Stimulated activated CD8-positive, alpha-beta memory T cell treated with anti-CD3 and anti-CD28 coated beads, Interleukin-7, amount 100 ng/mL, for 48 hours (primary cell): Measurements from ENCODE around the gene KRTAP5-4.
"Not testable (repeated sequence)": the region's sequence is repeated elsewhere in the genome, so short reads cannot be mapped to it uniquely, and the experiment has no call there.

Source experiments
- DNase-seq, 2 donors: peaks; one replicate each; pipeline ENCODE4 v3.0.0-alpha.2; 2020; ENCODE audit warnings: low read depth in 1 of 2; ENCODE audit errors: extremely low read depth in 1 of 2

KRTAP5-4 gene

DNA sequence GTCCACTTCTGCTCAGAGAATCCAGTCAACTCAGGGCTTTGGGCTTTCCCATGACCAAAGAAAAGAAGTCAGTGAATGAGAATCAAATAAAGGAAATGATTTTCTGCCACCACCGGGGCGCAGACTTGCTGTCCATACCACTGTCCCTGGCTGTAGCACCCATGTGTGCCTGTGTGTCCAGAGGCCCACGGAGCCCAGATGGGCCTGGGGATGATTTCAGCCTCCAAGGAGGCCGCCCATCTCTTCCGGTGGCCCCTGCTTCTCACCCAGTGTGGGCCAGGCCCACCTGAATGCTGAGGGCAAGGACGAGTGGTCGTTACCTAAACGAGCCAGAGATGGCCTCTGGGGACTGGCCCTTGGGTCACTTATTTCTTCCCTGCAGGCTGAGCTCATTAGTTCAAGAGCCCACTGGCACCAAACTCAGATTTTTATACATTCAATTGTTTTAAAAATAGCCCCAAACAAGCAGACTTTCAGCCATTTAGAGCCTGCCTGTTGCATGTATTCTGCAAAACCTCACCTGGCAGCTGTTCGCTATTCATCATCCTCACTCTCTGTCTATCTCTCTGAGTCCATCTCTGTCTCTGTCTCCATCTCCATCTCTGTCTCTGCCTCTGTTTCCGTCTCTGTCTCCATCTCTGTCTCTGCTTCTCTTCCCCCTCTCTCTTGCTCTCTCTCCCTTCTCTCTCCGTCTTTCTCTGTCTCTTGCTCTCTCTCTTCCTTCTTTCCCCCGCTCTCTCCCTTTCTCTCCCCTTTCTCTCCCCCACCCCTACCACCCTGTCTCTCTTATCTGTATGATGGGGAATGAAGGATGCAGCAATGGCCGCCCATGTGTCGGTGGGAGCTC, 31.8 kb upstream of the KRTAP5-4 start:
- no peak for DNase-seq

DNA sequence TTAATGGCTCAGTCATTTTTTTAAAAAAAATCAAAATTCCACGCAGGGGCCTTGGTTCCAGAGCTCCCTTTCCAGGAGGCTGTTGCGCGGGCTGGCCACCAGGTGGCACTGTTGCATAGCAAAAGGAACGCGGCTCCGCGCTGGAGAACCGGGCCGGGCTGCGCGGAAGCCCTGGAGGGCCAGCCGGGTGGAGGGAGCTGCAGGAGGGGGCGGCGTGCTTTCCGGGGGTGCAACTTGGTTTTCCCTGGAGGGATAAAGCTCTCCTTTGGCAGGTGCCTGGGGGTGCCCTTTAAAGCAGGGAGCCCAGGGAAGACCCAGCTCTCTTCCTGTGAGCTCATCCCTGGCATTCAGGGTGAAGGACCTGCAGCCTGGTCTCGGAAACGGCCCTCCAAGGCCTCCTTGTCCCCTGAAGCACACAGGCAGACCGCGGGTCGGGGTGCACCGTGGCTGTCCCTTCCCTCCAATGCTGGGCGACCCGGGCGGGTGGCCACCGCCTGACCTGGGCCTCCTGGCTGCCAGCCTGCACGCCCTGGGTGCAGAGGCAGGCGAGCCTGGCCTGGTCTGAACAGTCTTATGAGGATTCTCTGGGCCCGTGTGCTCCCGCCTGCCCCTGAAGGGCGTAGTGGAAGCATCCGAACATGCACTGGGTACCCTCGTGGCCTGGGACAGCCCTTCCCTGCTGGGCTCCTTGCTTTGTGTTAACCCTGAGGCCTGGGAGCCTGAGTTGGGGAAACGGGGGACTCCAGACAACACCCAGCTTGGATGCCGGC, 31.0 kb upstream of the KRTAP5-4 start:
- DNase-seq: peak; percentile 31 to 49

DNA sequence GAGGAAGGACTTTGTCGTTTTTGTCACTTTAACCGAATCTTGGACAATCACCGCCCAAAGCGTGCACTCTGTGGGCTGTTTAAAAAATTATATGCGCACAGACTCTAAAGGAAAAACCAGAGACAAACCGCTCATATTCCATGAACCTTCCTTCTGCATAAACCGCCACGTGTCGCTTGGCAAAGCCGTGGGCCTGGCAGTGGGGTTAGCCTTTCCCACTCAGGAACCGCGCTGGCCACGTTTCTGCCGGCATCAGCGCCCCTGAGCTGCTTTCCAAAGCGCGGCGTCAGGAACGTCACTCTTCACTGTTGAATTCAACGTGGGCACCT, 30.5 kb upstream of the KRTAP5-4 start:
- no peak for DNase-seq

DNA sequence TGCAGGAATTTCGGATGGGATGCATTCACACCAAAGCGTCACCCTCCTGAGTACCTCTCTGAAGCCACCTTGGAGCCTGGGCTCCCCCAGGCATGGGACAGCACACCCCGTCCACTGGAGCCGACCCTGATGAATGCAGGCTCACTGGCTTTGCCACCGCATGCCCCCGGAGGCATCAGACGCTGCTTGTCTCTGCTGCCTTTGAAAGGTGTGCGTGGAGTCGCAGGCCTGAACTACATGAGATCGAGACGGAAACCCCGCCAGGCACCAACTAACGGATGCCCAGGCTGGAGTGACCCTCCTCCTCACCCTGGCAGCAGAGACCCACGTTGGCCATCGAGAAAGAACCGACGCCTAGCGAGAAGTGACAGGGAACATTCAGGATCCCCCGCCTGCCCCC, 30.1 kb upstream of the KRTAP5-4 start:
- DNase-seq: no peak

DNA sequence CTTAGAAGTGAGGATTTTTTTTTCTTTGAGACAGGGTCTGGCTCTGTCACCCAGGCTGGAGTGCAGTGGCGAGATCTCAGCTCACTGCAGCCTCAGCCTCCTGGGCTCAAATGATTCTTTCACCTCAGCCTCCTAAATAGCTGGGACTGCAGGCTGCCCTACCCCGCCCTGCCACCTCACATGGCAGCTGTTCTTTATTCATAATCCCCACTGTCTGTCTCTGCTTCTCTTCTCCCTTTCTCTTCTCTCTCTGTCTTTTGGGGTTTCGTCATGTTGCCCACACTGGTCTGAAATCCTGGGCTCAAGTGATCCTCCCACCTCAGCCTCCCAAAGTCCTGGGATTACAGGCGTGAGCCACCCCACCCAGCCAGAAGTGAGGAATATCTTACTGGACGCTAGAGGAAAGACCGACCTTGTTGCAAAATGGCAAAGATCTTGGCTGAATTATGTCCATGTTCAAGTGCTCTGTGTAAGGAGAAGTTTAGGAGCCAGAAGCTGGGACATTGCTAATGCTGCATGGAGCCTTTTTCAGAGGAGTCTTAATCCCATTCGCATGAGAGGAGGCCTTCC, 29.6 kb upstream of the KRTAP5-4 start:
- DNase-seq: no peak

DNA sequence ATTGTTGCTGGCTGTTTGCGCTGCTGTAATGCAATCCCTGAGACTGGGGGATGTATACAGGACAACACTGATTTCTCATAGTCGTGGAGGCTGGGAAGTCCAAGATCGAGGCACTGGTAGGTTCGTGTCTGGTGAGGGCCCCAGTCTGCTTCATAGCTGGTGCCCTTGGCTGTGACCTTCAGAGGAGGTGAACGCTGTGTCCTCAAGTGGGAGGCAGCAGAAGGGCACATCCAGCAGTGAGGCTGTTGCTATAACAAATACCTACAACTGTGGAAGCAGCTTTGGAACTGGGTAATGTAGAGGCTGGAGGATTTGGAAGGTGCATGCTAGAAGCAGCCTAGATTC, 29.0 kb upstream of the KRTAP5-4 start:
- no peak for DNase-seq

DNA sequence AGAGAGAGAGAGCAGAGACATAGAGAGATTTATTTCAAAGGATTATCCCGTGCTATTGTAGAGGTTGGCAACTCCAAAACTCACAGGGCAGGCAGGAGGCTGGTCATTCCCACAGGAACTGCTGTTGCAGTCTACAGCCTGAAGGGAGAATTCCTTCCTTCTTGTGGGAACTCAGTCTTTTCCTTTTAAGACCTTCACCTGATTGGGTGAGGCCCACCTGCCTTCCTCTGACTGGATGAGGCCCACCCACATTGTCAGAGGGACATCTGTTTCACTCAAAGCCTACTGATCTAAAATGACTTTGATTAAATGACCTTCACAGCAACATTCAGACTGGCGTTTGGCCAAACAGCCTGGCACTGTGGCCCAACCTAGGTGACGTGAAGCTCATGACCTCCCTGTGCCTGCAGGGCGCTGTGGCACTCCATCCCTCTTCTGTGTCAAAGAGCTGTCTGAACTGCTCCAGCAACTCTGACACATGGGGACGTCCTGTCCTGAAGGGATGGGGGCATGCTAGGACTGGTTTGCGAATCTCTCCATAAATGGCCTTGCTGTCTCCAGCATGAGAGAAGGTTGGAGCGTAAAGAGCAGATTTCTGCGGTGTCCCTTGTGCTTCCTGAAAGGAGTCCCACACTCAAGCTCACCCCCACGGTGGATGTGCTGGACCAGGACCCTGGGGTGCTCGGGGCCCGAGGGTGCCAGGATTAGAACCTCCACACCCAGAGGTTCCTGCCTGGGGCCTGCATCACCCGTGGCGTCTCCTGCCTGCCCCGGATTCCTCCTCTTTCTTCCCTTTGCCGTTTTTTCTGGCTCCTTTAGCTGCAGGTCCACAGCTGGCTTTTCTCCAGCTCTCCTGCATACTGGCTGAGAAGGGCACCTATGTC, 28.3 kb upstream of the KRTAP5-4 start:
- no peak for DNase-seq

DNA sequence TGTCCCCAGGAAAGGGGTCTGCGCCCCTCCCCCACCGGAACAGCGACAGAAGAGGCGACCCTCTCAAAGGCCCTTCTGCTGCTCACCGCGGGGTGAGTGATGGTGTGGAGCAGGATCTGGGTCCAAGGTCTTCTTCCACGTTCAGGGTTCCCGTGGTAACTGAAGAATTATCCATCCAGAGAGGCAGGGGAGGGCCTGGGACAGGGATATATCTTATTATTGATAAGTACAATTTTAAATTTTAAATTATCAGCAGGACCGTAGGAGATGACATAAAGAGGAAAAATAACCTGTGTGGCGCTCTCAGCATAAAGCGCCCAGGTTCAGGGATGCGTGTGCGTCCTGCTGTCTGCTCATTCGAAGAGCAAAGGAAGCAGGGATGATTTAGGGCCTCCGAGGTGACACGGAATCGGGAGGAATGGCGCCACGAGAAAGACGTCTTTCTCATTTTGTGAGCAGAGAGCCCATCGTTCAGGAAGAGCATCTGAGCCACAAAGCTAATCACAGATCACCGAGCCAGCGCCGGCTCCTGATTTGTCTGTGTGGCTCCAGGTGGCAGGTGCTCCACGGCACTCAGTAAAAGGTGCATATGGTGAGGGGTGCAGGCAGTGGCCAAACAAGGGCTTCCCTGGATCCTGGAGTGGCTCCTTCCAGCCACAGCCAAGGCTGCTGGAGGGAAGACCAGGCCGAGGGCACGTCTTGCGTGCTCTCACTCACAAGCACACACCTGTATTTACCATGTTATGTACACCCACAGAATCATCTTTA, 26.9 kb upstream of the KRTAP5-4 start:
- DNase-seq: no peak

DNA sequence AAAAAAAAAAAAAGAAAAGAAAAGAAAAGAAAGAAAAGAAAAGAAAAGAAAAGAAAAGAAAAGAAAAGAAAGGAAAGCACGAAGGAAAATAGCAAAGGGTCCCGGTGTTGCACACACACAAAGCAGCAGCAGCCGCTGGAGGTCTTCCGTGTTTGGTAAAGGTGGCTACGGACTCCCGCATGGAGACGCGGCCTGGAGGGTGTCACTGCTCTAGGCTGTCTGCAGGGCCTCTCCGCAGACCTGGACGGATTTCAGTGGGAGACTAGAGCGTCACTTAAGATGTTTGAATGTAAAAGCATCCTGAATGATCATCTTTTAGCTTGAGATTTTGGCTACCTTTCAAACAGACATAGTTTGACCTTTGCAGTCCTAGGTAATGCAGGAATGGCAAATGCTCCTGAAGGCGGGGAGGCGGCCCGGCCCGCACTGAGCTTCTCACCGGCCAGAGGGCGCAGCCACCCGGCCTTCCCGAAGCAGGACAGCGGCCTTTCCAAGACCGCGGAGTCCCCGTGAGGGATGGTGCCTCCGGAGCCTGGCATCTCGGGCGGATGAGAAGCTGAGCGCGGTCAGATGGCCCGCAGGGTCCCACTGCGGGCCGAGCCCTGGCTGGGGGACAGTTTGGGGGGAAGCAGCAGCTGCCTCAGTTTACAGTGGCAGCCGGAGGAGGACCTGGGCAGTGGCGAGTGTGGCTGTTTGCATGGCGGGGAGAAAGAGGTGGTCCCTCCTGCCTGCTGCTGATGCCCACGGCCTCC, 26.1 kb upstream of the KRTAP5-4 start:
- no peak for DNase-seq

DNA sequence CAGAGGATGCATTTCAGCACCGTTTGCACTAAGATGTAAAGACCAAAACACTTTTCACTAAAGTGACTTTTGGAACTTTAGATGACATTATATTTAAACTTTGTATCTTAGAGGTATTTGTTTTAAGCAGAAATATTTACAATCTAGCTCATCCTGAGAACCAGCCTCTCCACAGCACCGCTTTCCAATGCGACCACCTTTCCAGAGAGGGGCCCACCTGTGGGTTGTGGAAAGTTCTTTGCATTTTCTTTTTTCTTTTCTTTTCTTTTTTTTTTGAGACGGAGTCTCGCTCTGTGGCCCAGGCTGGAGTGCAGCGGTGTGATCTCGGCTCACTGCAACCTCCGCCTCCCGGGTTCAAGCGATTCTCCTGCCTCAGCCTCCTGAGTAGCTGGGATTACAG, 24.6 kb upstream of the KRTAP5-4 start:
- DNase-seq: not testable (repeated sequence)

DNA sequence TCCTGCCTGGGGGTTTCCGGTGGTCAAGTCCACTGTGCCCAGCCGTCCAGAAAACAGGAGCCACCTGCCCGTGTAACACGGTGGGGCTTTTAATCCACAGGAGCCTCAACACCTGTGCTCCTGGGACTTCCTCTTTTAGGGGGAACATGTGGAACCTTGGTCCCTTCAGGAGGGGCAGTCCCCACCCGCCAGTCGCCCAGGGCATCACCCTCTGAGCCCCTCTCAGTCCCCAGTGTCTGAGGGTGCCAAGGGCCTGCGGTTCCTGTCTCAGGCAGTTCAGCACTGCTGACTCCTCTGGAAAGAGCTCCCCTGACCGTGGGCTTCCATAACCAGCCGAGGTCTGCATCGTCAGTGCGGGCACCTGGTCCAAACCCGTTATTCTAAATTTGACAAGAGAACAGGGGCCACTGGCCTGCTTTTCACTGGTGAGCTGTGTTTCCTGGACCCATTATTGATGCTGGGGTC, 23.5 kb upstream of the KRTAP5-4 start:
- no peak for DNase-seq

DNA sequence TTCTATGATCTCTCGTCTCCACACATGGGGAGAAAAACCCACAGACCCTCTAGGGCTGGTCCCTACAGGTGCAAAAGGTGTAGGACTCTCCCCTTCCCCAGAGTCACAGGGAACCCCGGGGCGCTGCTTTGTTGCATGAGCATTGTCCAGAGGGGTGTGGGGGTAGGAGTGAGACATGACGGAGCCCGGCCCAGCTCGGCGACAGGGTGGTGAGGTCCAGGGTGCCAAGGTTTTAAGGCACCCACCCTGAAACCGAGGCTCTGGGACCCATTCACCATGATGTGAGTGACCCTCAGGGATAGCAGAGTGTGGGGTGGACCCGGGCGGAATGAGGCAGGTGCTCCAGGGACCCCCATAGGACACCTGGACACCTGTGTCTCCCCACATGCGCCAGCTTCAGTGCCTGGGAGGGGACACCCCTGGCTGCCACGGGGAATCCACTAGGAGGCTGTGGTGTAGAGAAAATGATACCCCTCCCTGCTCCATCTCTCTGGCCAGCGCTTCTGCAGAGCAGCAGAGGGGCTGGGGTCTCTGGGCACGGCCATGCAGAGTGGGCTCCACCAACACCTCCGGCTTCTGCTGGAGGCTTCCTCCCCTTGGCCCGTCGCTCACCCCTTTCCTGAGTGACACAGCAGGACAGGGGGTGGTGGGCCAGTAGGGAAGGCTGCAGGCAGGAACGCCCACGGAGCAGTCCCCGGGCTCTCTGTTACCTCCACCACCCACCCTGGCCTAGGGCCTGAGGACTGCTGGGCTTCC, 22.8 kb upstream of the KRTAP5-4 start:
- DNase-seq: no peak

DNA sequence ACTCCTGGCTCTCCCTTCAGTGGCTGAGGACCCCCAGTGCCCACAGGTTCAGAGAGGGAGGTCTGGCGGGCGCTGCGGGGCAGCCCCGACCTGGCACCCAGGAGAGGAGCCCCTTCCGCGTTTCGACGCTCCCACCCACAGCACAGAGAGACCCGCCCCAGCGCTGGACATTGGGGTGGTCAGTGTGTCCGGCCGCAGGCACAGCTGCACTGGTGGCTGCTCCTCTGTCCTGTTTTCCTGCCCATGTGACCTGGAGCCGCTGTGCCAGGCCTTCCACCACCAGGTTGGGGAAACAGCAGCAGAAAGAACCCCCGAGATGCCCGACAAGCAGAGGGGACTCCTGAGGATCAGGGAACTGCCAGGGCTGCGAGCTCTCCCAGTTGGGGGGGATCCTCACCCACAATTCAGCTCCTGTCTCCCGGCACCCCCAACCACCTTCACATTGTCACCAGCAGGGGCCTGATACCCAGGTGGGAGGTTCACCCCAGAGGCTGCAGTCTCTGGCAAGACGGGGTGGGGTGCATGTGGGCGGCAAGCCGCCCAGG, 21.3 kb upstream of the KRTAP5-4 start:
- DNase-seq: no peak

DNA sequence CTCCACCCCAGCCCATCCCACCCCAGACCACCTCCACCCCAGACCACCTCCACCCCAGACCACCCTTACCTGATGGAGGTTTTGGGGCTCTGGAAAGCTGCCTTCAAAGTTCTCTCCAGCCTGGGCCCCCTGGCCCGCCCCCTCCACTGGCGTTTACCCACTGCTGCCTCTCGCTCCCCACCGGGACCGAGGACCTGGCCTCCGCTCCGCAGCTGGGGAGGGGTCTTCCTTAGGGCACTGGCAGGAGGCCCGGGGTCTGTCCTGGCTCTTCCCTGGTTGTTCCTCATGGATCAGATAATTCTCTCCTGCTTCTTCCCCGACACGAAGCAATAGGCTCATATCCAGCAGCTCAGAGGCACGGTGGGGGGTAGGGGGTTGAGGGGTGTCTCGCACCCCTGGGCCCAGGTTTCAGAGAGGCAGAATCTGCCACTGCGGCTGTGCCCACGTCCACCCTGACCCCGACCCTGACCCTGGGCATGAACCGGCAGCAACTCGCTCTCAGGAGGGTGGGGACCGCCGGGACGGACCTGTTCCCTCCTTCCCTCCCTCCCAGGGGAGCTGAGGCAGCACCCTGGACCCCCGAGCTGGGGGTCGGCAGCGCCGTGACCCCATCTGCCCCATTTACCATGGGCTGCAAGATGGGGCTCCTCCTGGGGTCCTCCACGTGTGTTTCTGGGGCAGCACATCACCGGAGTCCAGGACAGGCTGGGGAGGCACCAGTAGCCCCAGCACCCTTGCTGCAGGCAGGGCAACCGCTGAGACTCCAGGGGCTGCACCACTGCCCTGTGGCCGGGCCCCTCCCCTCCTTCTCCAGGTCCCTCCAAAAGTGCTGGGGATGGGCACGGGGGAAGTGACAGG, 20.6 kb upstream of the KRTAP5-4 start:
- no peak for DNase-seq

DNA sequence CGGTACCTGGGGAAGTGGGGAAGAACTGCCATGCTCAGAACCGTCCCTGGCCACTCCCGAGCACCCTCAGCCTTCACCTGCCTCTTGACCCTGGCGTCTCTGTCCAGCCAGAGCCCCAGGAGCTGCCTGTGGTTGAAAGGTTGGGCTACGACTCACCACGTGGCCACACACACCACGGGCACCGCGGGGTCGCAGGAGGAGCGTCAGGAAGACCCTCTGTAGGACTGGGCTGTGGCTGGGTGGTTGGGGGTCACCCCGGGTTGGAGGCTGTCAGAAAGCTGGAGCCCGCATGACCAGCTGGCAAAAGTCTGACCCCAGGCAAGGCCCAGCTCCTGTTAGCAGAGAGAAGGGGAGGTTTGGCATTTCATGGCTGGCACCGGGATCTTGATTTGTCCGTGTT, 19.2 kb upstream of the KRTAP5-4 start:
- no peak for DNase-seq

DNA sequence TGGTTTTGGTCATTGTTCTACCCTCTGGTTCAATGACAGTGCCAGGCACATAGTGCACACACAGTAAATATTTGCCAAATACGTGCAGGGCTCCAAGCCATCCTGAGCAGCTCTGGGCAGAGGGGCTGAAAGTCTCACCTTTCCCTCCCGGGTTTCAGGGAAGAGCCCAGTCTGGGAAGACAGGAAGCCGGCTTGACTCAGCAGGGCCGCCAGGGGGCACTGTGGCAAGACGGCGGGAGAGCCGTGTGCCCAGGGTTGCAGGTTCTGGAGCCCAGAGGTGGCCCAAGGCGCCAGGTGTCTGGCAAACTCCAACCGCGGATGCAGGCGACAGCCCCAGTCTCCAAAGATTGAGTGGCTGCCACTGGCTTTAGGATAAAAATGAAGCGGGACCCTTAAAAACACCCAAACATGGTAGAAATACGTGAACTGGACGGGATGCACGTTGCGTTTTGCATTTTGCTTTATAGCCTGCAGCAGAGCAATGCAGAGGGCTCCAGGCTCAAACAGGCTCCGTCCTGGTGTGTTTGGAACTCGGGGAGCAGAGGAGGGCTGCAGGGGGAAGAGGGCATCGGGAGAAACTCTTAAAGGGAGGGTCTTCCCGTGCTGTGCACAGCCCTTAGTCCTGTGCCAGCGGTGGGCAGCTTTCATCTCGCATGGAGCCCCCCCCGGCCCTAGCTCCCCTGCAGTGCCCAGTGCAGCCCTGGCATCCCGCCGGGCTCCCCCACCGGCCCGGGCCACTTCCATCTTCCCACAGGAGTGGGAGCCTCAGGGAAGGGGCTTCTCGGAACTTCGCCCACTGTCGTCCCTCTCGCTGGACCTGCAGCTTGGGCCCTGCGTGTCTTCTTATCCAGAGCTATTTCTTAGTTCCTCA, 18.4 kb upstream of the KRTAP5-4 start:
- DNase-seq: no peak

DNA sequence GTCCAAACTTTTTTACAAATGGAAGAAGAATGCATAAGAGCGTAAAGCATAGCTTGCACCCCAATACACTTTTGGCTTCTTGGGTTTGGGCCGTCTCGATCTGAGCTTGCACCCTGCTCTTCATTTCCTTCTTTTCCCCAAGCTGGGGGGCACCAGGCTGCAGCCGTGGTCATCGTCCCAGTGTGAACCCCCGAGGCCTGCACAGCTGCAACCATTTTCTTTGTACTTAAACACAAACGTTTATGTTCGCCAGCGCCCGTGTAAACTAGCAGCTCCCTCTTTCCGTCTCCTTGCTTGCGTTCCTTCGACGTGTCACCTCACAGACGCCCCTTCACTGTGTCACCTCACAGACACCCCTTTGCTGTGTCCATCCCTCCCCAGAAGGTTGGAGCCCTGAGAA, 17.7 kb upstream of the KRTAP5-4 start:
- DNase-seq: no peak
